ENCODE results near the gene NAB1.

NAB1 gene

GRCh38 chr2:190670182-190670946, 21.5 kb downstream of the NAB1 start:
- H3K4me3 ChIP-seq (ENCODE audit: low read length) = no peak overlapping the region
- no peak for TF ChIP-seq ZNF274 (IDR thresholded peaks at IDR 0.05; ENCODE audit: low read depth, low read length)

- TF ChIP-seq ZNF274 (IDR thresholded peaks at IDR 0.05; ENCODE audit: low read depth, low read length) = no peak
- H3K4me3 ChIP-seq (ENCODE audit: low read length) = no peak overlapping the region; the same call in 1 of the 2 replicates
These were observed 26.2 kb downstream of the NAB1 start for GRCh38 chr2:190674966-190675650.

DNA sequence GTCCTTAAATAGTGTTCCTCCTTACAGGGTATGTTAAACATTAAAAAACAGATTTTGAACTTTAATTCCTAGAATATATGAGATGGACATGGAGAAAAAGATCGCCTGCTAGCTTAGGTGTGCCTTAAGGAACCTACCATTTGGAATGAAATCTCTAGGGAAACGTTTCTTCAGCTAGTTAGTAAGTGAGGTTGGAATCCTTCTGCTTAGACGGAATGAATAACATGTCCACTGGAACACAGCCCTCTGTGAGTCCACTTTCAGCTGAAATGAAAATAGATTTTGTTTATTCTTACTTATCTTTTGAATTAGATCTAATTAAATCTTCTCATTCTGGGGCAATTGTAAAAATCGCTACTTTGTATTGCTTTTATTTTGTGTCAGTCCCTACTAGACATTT, 28.4 kb downstream of the NAB1 start:
- no peak for TF ChIP-seq ZNF274 (IDR thresholded peaks at IDR 0.05; ENCODE audit: low read depth, low read length)
- H3K4me3 ChIP-seq (ENCODE audit: low read length) = no peak overlapping the region

DNA sequence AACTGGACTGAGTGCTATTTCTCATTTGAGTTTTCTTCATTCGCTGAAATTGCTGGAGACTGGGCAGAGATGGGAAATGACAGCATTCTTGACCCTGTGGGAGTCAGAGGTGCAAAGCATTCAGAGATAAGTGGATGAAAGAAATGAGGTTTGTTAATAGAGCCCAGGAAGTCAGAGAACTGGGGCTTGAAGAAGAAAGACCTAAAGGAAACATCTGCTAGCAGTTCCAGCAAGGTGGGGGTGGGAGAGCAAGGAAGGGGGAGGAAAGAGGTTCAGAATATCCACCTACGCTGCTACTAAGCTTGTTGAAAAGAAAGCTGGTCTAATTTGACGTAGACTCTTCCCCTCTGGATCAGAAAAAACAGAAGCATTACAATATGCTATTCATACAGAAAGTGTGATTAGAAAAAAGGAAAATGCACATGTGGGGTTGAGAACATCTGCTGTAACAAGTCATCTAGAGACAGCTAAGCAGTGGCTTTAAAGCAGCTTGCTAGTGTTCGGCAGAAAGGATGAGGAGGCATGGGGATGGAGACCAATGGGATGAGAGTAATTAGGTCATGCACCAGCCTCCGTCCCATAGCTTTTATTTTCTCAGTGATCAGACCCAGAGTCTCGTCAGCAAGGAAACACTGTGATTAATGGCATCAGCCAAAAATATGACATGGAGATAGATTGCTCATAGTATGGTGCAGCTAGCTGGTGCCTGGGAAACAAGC, 29.7 kb downstream of the NAB1 start:
- peak overlapping the region; percentile 45; the same call in 1 of the 2 replicates for H3K4me3 ChIP-seq (ENCODE audit: low read length)

DNA sequence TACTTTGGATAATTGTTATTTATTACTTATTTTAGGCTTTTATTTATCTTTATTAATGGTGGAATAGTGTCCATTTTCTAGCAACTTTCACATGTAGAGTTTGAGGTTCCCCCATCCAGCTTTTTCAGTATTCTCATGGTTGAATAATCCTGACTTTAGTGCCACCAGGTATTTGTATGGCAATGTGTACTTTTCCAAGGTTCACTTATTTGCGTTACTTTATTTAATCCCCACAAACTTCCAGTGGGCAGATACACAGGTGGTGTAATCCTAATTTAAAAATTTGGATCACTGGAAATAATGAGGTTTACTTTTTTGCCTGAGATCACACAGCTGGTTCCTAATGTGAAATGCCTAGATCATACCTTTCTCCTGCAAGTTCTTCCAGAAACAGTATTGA, 30.5 kb downstream of the NAB1 start:
- TF ChIP-seq ZNF274 (IDR thresholded peaks at IDR 0.05; ENCODE audit: low read depth, low read length) = no peak
- H3K4me3 ChIP-seq (ENCODE audit: low read length) = no peak overlapping the region

More for the DNA sequence above, 29.7 kb downstream of the NAB1 start:
- no peak for TF ChIP-seq ZNF274 (IDR thresholded peaks at IDR 0.05; ENCODE audit: low read depth, low read length)

DNA sequence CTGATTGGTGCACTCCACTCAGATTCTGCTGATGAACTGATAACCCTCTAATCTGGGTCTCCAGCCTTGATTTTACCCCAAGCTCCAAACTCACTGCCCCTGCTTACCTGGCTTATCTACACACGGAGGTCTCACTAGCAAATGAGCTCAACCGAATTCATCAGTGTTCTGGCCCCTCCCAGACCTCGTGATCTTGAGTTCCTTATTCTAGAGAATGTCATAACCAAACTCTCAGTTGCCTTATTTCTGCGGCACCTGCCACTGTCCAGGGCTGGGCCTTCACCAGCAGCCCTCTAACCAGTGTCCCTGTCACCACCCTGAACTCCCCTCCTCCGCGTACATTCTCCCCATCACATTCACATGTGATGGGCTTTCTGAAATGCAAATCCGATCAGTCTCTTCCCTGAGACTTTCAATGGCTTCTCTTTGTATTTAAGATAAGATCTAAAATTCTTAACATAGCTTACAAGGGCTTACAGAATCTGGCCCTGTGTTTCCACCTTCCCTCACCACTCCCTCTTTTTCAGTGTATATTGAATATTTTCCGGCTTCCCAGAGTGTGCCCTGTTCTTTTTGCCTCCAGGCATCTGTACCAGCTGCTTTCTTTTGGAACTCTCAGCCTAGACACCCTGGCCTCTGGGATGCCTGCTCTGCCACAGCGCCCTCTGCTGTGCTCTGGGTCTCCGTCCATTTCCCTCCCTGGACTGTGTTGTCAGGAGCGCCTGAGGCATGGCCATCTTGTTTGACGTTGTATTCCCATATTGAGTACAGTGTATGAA, 31.1 kb downstream of the NAB1 start:
- TF ChIP-seq ZNF274 (IDR thresholded peaks at IDR 0.05; ENCODE audit: low read depth, low read length) = no peak

DNA sequence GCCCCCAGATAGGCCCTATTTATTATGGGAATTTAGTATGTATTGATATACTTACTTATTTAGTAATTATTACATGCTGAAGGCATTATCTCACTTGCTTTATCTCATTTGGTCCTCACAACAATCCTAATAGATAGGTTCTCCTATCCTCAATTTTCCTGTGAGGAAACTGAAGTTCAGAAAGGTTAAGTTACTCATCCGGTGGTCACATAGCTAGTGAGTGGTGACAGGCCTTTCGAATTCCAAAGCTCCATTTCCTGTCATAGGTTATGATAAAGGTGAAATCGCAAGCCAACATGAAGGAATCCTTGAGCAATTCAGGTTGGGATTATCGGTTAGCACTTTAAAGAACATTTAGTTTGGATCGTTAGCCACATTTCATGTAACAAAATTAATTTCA, 33.3 kb downstream of the NAB1 start:
- TF ChIP-seq ZNF274 (IDR thresholded peaks at IDR 0.05; ENCODE audit: low read depth, low read length) = no peak
- H3K4me3 ChIP-seq (ENCODE audit: low read length) = no peak overlapping the region

More for the DNA sequence above, 31.1 kb downstream of the NAB1 start:
- no peak overlapping the region for H3K4me3 ChIP-seq (ENCODE audit: low read length)

DNA sequence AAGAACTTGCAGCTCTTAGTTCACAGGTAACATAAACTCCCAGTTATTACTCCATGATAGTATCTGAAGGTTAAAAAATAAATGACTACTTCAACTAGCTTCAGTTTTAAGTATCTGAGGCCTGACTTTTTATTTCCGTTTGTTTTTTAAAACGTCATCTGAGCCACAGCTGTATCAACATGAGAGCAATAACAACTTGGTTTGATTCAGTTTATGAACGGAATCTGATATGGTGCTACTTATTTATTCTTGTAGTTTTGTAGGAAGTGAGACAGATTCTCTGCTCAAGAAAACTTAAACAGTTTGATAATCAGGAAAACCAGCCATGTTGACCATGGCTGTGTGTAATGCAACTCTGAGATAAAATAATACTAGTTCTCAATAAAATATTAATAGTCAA, 34.9 kb downstream of the NAB1 start:
- TF ChIP-seq ZNF274 (IDR thresholded peaks at IDR 0.05; ENCODE audit: low read depth, low read length) = no peak

DNA sequence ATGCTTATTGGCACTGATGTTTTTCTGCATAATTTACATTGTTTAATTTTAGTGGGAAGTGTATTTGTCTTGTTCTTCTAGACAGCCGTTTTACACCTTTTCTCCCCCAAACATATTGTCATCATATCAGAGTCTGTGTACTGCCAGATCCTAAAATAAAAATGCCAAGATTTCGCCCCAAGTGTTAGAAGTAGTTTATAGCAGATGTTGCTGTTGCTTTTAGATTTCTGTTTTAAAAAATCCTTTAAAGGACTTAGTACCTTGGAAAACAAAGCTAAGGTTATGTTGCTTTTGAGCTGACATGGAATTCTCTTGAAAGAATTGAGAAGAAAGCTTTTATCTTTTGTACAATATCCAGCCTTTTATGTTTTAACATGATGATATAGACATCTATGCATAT, 36.0 kb downstream of the NAB1 start:
- H3K4me3 ChIP-seq (ENCODE audit: low read length) = no peak overlapping the region
- TF ChIP-seq ZNF274 (IDR thresholded peaks at IDR 0.05; ENCODE audit: low read depth, low read length) = no peak

More for the DNA sequence above, 34.9 kb downstream of the NAB1 start:
- no peak overlapping the region for H3K4me3 ChIP-seq (ENCODE audit: low read length)

GRCh38 chr2:190685333-190685732, 36.5 kb downstream of the NAB1 start:
- no peak overlapping the region for H3K4me3 ChIP-seq (ENCODE audit: low read length)
- no peak for TF ChIP-seq ZNF274 (IDR thresholded peaks at IDR 0.05; ENCODE audit: low read depth, low read length)

DNA sequence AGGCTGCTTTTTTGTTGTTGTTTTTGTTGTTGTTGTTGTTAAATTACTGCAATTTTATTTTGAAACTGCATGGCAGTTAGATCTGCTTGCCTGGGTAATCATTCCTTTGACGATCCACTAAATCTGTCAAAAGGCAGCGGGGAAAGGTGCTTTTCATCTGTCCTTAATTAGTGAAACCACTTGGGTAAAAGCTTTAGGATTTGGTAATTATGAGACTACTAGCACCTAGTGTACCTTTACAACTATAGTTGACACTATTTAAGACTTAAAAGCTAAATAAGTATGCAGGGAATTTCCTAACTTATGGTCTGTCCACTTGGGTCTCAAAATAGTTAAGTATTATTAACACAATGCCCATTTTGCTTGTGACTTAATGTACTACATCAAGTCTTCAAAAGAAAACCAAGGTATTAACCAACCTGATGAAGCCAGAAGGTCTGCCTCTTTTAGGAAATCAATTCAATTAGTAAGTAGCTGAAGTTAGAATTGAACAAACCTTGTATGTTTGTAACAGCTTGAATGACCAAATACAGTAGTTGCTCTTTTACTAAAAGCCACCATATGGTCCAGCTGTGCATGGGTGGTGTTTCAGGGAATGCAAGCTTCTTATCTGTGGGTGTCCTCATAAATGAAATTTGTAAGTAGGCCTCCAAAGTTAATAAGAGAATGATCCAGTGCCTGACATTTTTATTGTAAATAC, 44.8 kb downstream of the NAB1 start:
- H3K4me3 ChIP-seq (ENCODE audit: low read length) = no peak overlapping the region; the same call in 1 of the 2 replicates

DNA sequence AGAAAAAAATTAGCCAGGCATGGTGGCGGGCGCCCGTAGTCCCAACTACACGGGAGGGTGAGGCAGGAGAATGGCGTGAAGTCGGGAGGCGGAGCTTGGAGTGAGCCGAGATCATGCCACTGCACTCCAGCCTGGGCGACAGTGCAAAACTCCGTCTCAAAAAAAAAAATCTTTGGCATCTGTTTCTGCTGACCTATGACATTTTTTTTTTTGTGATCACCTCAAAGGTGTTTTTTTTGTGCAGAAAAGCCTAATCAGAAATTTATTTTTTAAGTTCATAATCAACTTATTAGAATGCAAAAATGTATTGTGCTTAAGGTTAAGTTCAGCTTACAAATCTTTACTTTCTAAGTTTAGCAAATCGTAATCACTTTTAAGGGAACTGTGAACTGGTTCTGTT, 45.6 kb downstream of the NAB1 start:
- no peak for TF ChIP-seq ZNF274 (IDR thresholded peaks at IDR 0.05; ENCODE audit: low read depth, low read length)
- H3K4me3 ChIP-seq (ENCODE audit: low read length) = no peak overlapping the region

More for the DNA sequence above, 44.8 kb downstream of the NAB1 start:
- TF ChIP-seq ZNF274 (IDR thresholded peaks at IDR 0.05; ENCODE audit: low read depth, low read length) = no peak

- no peak for TF ChIP-seq ZNF274 (IDR thresholded peaks at IDR 0.05; ENCODE audit: low read depth, low read length)
- H3K4me3 ChIP-seq (ENCODE audit: low read length) = no peak overlapping the region
These were observed 46.9 kb downstream of the NAB1 start for GRCh38 chr2:190695739-190696138.

All from GM08714 (cell line).